Activated T-cell treated with anti-CD3 and anti-CD28 coated beads, Interleukin-2, amount 50 U/mL, for 72 hours (primary cell): ENCODE measurements around the gene ITPKB. TPM values are rescaled to one million over a fixed set of nuclear protein-coding genes. Genes with fewer than 3 reads are reported as not detected.
A peak's percentile ranks its signal among the peaks of the same experiment; 100 is the strongest.

Experiments used
- ATAC-seq, 2 donors: fragments of 150-1000 bp; cut with Tn5 transposase; replicated peaks in 1 of 2; 2 replicates each; pipeline ENCODE4 v1.10.0; 2021; ENCODE audit warnings: moderate library complexity in 2 of 2, mild to moderate bottlenecking in 1 of 2
- DNase-seq, 2 donors: peaks; one replicate each; pipeline ENCODE4 v3.0.0; 2021 to 2022; ENCODE audit warnings: mixed read lengths in 1 of 2
- H3K27ac Mint-ChIP-seq: one replicate; pipeline ENCODE4 v1.8.0; 2022; ENCODE audit warnings: mild to moderate bottlenecking, moderate library complexity, mixed read lengths
- H3K27me3 Mint-ChIP-seq: one replicate; pipeline ENCODE4 v1.8.0; 2022; ENCODE audit warnings: low read depth, mixed read lengths
- H3K36me3 Mint-ChIP-seq, 2 donors: one replicate each; pipeline ENCODE4 v1.8.0; 2022; ENCODE audit warnings: mixed read lengths in 2 of 2, mild to moderate bottlenecking in 1 of 2; ENCODE audit not compliant: insufficient read depth in 2 of 2
- H3K4me1 Mint-ChIP-seq: one replicate; pipeline ENCODE4 v1.8.0; 2022; ENCODE audit warnings: low read depth, mixed read lengths
- H3K4me3 Mint-ChIP-seq, 2 donors: one replicate each; pipeline ENCODE4 v1.8.0; 2022; ENCODE audit warnings: mild to moderate bottlenecking in 2 of 2, mixed read lengths in 2 of 2, moderate library complexity in 2 of 2
- H3K9me3 Mint-ChIP-seq, 2 donors: one replicate each; pipeline ENCODE4 v1.8.0; 2022; ENCODE audit warnings: mixed read lengths in 2 of 2
- total RNA-seq, 2 donors: library from RNA; stranded (reverse); gene quantifications; one replicate each; pipeline ENCODE4 v1.2.3, GENCODE V29; 2022

ITPKB gene
- total RNA-seq, 2 donors from 2014 or later, result 50.7 to 58.0 TPM

DNA sequence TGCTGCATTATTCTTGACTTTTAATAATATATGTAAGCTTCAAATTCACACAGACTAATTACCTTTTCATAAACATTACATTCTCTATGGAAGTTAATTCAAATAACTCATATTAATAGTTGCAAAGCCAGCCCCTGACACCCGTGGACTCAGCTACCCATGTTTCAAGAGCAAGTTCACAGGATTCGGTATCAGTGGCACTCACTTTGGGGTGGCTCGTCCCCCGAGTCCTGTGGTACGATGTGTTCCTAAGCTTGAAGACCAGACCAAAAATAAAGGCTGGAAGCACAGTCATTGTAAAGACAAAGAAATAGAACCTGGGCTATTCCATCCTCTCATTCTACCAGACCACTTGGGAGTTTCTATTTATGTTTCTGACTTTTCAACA, 70.9 kb downstream of the ITPKB start:
- Mint-ChIP-seq H3K9me3 (no peaks in the 10 kb centered on the region), H3K27ac (peak overlapping the region; percentile 52)
- ATAC-seq, result no peak

DNA sequence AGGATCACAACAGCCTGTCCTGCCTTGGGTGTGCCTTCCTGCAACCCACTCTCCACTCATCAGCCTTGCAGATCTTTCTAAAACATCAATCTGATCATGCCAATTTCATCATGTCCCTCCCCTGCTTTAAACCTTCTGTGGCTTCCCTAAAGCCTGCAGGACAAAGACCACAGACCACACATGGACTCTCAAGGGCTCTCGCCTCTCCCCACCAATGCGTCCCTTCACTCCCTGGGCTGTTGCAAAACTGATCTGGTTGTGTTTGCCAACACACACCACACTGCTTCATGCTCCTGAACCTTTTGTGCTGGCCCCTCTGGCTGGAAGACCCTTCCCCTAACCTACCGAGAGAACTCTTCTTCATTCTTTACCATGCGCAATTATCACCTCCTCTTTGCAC, 72.4 kb downstream of the ITPKB start:
- ATAC-seq (no peak), DNase-seq (no peak)
- H3K4me3 Mint-ChIP-seq, result peak overlapping the region; percentile 2 to 10
- H3K9me3 Mint-ChIP-seq, result no peaks in the 10 kb centered on the region
- no peaks in the 10 kb centered on the region for H3K27me3 Mint-ChIP-seq
- H3K4me1 Mint-ChIP-seq, result peaks cover 18% of the 10 kb centered on the region
- peak overlapping the region; percentile 3 for H3K27ac Mint-ChIP-seq
- H3K36me3 Mint-ChIP-seq, result peaks cover 5 to 13% of the 10 kb centered on the region in 2 donors

More for the DNA sequence above, 70.9 kb downstream of the ITPKB start:
- H3K4me1 Mint-ChIP-seq, result peaks cover 32% of the 10 kb centered on the region
- no peaks in the 10 kb centered on the region for H3K27me3 Mint-ChIP-seq
- H3K4me3 Mint-ChIP-seq, result no peak overlapping the region
- H3K36me3 Mint-ChIP-seq, result peaks cover 7 to 20% of the 10 kb centered on the region in 2 donors
- no peak for DNase-seq

DNA sequence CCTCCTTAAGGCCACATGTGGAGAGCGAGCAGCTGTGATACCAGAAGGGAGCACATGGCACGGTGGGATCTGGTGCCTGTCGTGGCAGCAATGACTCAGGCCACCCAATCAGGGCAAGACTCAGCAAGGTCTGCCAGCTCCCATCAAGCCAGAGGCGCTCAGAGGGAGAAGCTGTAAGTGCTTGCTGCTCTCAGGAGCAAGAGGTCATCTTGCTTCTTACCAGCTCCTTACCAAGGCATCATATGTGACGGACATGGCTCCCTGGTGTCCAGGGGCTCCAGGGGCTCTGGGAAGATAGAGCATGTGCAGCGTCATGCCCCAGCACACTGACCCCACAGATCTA, 72.9 kb downstream of the ITPKB start:
- no peak for DNase-seq
- ATAC-seq, result no peak
- Mint-ChIP-seq H3K36me3 (peaks cover 3 to 10% of the 10 kb centered on the region in 2 donors), H3K27me3 (no peaks in the 10 kb centered on the region), H3K27ac (peak overlapping the region; percentile 9), H3K4me1 (peaks cover 12% of the 10 kb centered on the region), H3K4me3 (peak overlapping the region; percentile 57 to 64), H3K9me3 (no peaks in the 10 kb centered on the region)

DNA sequence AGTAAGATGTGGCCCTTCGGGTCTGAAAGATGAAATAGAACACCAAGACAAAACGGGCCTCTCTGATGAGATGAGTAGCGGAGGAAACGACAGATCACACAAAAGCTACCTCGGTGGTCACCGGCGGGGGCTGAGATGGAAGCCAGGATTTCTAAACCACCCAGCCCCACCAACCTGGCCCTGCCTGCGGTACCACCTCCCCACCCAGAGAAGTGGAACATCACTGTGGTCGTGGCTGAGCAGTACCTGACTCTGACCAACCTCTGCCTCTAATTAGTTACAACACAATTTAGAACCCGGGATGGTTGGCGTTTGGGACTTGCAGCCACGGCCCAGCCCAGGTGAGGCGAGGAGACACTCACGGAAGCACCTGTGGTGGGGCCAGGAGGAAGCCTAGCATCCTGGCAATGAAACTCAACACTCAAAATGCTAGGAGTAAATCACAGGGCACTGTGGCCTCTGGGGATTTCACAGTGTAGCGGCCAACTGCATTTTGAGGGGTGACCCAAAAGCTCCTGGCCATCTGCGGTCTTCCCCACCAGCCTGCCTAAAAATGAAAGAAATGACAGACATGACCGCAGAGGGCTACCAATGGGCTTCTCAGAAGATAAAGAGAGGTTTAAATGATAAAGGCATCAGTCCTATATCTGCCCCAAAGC, 73.4 kb downstream of the ITPKB start:
- H3K4me3 Mint-ChIP-seq, result peak overlapping the region; percentile 57 to 64
- DNase-seq, result peak in 1 of 2 donors; percentile 38

DNA sequence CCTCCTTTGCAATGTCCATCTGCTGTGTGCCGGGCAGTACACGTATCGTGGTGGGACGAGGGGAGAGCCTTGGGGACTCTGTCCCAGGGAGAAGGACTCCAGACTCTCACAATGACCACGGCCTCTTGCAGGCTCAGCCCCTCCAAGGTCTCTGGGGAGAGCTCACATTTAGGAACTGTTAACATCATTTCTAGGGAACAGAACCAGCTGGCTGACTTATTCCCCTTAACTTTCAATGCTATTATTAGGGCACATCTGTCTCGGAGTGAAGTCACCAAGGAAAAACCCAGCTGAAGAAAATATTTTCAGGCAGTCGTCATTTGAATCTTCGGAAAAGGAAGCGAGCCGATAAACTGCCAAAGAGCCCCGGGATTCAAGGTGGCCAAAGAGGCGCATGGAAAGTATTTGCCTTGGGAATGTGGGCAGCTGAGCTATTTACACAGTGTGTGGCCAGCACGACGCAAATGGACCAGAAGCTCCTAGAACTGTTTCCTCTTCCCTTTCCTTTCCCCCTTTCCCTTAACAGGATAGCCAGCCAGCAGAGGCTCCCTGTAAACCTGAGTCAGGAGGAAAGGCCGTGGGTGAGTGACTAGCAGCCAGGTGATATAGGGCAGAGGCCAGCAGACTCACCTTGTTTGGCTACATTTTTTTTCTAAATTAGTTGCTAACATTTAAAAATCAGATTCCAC, 74.5 kb downstream of the ITPKB start:
- peaks cover 0 to 5% of the 10 kb centered on the region in 2 donors for H3K36me3 Mint-ChIP-seq
- no peaks in the 10 kb centered on the region for H3K4me1 Mint-ChIP-seq
- no peaks in the 10 kb centered on the region for H3K27me3 Mint-ChIP-seq
- H3K27ac Mint-ChIP-seq, result peak overlapping the region; percentile 93
- no peak for ATAC-seq
- no peak for DNase-seq
- H3K4me3 Mint-ChIP-seq, result peak overlapping the region in 1 of 2 donors; percentile 80
- no peaks in the 10 kb centered on the region for H3K9me3 Mint-ChIP-seq

More for the DNA sequence above, 73.4 kb downstream of the ITPKB start:
- Mint-ChIP-seq H3K36me3 (peaks cover 0 to 5% of the 10 kb centered on the region in 2 donors), H3K27ac (peak overlapping the region; percentile 64), H3K9me3 (no peaks in the 10 kb centered on the region), H3K27me3 (no peaks in the 10 kb centered on the region), H3K4me1 (peaks cover 7% of the 10 kb centered on the region)
- ATAC-seq, result no peak

DNA sequence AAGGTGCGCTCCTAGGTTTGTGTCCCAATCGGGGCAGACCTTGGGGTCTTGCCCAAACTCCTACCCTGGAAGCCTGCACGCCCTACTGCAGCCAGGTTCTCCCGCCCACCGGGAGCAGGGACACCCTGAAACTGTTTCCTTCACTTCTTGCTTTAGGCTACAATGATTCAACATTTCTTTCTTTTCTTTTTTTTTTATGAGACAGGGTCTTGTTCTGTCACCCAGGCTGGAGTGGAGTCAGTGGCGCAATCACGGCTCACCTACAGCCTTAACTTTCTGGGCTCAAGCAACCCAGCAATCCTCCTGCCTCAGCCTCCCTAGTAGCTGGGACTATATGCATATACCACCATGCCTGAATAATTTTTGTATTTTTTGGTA, 75.8 kb downstream of the ITPKB start:
- H3K27me3 Mint-ChIP-seq, result no peaks in the 10 kb centered on the region
- no peak for DNase-seq
- no peaks in the 10 kb centered on the region for H3K4me1 Mint-ChIP-seq
- peaks cover 0 to 5% of the 10 kb centered on the region in 2 donors for H3K36me3 Mint-ChIP-seq
- H3K9me3 Mint-ChIP-seq, result no peaks in the 10 kb centered on the region
- peak in 1 of 2 donors; percentile 4 for ATAC-seq
- peak overlapping the region; percentile 93 for H3K27ac Mint-ChIP-seq
- H3K4me3 Mint-ChIP-seq, result peak overlapping the region; percentile 79 to 80

DNA sequence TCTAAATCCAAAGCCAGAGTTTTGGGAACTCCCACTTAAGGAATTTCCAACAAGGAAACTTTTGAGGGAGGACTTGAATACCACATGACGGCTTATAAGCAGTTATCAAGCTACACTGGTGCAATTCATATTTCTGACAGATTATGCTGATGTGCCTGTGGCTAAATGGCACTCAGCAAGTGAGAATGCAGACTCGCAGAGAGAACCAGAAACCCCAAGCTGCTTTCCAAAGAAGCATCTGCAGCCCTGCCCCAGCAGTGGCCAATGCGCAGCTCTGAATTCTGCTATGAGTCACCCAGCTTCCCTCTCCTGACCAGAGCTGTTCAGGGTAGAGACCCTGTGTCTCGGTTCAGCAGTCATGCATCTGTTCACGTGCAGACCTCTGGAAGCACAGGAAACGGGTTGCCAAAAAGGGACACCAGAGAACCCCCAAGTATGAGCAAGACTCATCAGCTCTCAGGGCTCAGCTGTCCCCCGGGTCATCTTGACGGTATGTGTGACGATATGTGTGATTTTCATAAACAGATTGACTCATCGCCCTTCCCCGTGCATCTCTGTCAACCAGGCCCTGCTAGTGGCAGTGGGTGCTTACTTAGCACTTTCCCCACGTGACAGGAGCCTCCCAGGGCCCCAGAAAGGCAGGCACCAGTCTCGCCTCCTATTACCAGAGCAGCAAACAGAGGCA, 76.3 kb downstream of the ITPKB start:
- DNase-seq (peak; percentile 87 to 91), ATAC-seq (peak; percentile 93 to 94)
- Mint-ChIP-seq H3K4me1 (no peaks in the 10 kb centered on the region), H3K36me3 (peaks cover 0 to 5% of the 10 kb centered on the region in 2 donors), H3K27ac (peak overlapping the region; percentile 93), H3K4me3 (peak overlapping the region; percentile 79 to 80), H3K27me3 (no peaks in the 10 kb centered on the region), H3K9me3 (no peaks in the 10 kb centered on the region)

DNA sequence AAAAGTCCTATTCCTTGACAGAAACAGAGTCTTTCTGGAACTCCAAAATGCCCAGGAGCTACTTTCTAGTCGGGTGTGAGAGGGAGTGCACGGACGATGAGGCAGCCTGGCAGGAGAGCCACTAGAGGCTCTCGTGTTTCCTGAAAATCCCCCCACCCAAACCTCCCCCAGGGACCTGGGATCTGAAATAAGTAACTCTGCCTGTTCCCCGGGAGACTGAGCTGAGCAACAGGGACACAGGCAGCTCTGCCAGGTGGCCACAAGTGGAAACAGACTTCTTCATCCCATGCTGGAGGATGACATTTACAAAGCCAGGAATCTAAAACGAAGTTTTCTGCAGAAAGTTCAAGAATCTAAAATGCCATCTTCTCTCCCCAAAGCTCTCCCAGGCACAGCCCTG, 77.1 kb downstream of the ITPKB start:
- Mint-ChIP-seq H3K9me3 (no peaks in the 10 kb centered on the region), H3K4me3 (peak overlapping the region; percentile 79 to 80), H3K27me3 (no peaks in the 10 kb centered on the region), H3K4me1 (no peaks in the 10 kb centered on the region), H3K36me3 (peaks cover 0 to 5% of the 10 kb centered on the region in 2 donors), H3K27ac (peak overlapping the region; percentile 98)
- DNase-seq (no peak), ATAC-seq (no peak)

DNA sequence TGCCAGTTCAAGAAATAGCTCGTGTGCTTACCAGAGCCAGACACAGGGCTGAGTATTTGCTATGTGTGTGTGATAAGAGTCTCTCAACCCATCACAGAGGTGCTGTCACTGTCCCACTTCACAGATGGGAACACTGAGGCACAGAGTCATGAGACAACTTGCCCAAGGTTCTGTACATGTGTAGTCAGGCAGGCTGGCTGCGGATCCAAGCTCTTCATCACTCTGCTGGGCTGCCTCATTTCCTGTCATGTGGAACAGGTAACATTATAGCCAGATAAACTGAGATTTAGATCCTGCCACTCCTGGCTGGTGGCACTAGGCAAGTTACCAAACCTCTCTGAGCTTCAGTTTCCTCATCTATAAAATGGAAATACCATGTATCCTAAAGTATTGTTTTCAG, 77.8 kb downstream of the ITPKB start:
- Mint-ChIP-seq H3K27ac (peak overlapping the region; percentile 98), H3K9me3 (no peaks in the 10 kb centered on the region), H3K36me3 (peaks cover 0 to 5% of the 10 kb centered on the region in 2 donors), H3K27me3 (no peaks in the 10 kb centered on the region), H3K4me3 (peak overlapping the region; percentile 79 to 80), H3K4me1 (no peaks in the 10 kb centered on the region)
- no peak for DNase-seq
- ATAC-seq, result no peak

DNA sequence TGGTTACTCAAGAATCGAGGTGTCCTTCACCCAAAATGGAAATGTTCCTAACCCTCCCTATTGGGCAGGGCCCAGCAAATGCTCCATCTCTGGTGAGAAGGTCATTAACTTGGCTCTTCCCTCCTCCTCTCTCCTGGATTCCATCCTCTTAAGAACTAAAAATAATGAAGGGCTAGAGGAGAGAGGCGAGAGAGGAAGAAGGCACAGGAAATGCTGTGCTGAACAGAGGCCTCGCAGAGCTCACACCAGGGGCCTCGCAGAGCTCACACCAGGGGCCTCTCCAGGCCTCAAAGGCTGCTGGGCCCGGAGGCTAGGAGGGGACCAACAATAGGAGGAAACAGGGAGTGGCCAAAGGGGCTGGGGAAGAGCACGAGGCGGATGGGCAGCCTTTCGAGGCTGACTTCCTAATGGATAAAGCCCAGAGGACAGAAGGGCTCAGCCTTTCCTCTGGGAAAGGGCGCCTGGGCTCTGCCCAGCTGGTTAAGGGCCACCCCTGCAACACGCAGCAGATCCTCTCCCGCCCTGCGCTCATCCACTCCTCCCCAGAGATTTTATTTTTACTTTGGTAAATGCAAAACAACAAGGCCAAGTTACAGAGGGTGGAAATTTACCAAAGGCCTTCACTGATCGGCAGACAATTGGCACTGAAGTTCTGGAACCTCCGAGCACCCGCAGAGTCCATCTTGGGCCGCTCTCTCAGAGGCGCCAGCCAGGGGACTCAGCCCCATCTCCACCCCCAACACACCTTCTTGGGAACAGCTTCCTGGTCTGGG, 78.5 kb downstream of the ITPKB start:
- Mint-ChIP-seq H3K4me1 (no peaks in the 10 kb centered on the region), H3K9me3 (no peaks in the 10 kb centered on the region), H3K27ac (peak overlapping the region; percentile 98), H3K27me3 (no peaks in the 10 kb centered on the region), H3K36me3 (peaks cover 0 to 5% of the 10 kb centered on the region in 2 donors), H3K4me3 (peak overlapping the region; percentile 79 to 80)
- ATAC-seq, result no peak
- no peak for DNase-seq

DNA sequence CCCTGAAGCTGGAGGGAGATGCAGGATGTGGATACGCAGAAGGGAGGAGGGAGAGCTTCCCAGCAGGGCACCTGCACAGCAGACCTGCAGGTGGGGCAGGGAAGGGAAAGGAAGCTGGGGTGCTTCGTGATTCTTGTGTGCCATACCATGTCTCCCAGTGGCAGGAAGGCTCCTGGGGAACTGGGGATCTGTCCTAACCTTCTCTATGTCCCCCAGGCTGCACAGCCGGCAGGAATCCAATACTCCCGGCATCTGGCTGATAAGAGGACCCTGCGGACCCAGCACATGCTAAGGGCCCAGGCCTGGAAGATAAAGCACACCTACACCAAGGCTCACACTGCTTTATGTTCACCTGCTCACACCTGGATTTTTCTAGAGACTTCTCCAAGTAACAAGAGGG, 79.4 kb downstream of the ITPKB start:
- Mint-ChIP-seq H3K36me3 (peaks cover 0 to 2% of the 10 kb centered on the region in 2 donors), H3K27me3 (no peaks in the 10 kb centered on the region), H3K4me3 (no peak overlapping the region), H3K27ac (peak overlapping the region; percentile 98), H3K9me3 (no peaks in the 10 kb centered on the region), H3K4me1 (no peaks in the 10 kb centered on the region)
- DNase-seq (no peak), ATAC-seq (no peak)

DNA sequence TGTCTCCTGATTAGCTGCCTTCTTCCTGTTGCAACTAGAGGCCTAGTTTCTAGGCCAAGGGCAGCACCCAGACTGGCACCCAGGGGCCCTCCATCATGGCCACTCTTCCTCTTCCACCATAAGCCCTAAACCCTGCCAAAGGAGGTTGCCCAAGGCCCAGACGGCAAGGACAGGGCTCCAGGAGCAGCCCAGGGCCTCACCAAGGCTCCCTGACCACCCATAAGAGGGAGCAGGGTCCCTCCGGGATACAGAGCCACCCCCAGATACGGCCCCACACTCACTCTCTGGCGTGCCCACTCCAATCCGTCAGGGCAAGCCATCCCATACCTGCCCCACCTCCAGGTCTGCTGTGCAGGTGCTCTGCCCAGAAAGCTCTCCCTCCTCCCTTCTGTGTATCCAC, 79.9 kb downstream of the ITPKB start:
- ATAC-seq (no peak), DNase-seq (no peak)
- no peaks in the 10 kb centered on the region for H3K27me3 Mint-ChIP-seq
- no peak overlapping the region for H3K27ac Mint-ChIP-seq
- H3K4me1 Mint-ChIP-seq, result no peaks in the 10 kb centered on the region
- H3K36me3 Mint-ChIP-seq, result peaks cover 0 to 2% of the 10 kb centered on the region in 2 donors
- no peak overlapping the region for H3K4me3 Mint-ChIP-seq
- H3K9me3 Mint-ChIP-seq, result no peaks in the 10 kb centered on the region
